ENCODE measurements around the gene UVRAG. TPM values are rescaled to one million over a fixed set of nuclear protein-coding genes. Genes with fewer than 3 reads are reported as not detected.
"Not testable (repeated sequence)": the region's sequence is repeated elsewhere in the genome, so short reads cannot be mapped to it uniquely, and the experiment has no call there.

Gene UVRAG
- total RNA-seq, 1 donor from 2014 or later = 24.7 TPM

GRCh38 chr11:75924966-75925784 is 110.2 kb downstream of the UVRAG start:
- no peak for DNase-seq

GRCh38 chr11:75925785-75926164 is 110.8 kb downstream of the UVRAG start:
- DNase-seq = no peak

GRCh38 chr11:75929706-75930105 is 114.7 kb downstream of the UVRAG start:
- DNase-seq = no peak

GRCh38 chr11:75930534-75930933 is 115.5 kb downstream of the UVRAG start:
- DNase-seq = peak; percentile 19

- DNase-seq = no peak
Measured at GRCh38 chr11:75931124-75931523, 116.1 kb downstream of the UVRAG start.

- DNase-seq = not testable (repeated sequence)
Measured at GRCh38 chr11:75933736-75934135, 118.7 kb downstream of the UVRAG start.

- no peak for DNase-seq
Measured at GRCh38 chr11:75934851-75935250, 119.8 kb downstream of the UVRAG start.

GRCh38 chr11:75938543-75938942 is 123.5 kb downstream of the UVRAG start:
- no peak for DNase-seq

- no peak for DNase-seq
Measured at GRCh38 chr11:75939516-75939915, 124.5 kb downstream of the UVRAG start.

GRCh38 chr11:75939992-75940391 is 125.0 kb downstream of the UVRAG start:
- DNase-seq = no peak

- DNase-seq = no peak
Measured at GRCh38 chr11:75940911-75941310, 125.9 kb downstream of the UVRAG start.

GRCh38 chr11:75944515-75944914 is 129.5 kb downstream of the UVRAG start:
- no peak for DNase-seq

- no peak for DNase-seq
Measured at GRCh38 chr11:75945446-75945845, 130.4 kb downstream of the UVRAG start.

GRCh38 chr11:75945947-75946346 is 130.9 kb downstream of the UVRAG start:
- no peak for DNase-seq

GRCh38 chr11:75946531-75947530 is 131.8 kb downstream of the UVRAG start:
- peak; percentile 58 for DNase-seq

- peak; percentile 89 for DNase-seq
Measured at GRCh38 chr11:75949023-75949672, 134.1 kb downstream of the UVRAG start.

GRCh38 chr11:75950141-75950540 is 135.1 kb downstream of the UVRAG start:
- no peak for DNase-seq

- DNase-seq = no peak
Measured at GRCh38 chr11:75954039-75954438, 139.0 kb downstream of the UVRAG start.

GRCh38 chr11:75955443-75955842 is 140.4 kb downstream of the UVRAG start:
- DNase-seq = no peak

- DNase-seq = no peak
Measured at GRCh38 chr11:75959540-75959939, 144.5 kb downstream of the UVRAG start.

- no peak for DNase-seq
Measured at GRCh38 chr11:75964071-75964470, 149.1 kb downstream of the UVRAG start.

- DNase-seq = no peak
Measured at GRCh38 chr11:75966537-75967287, 151.7 kb downstream of the UVRAG start.

Measured in tongue (tissue), 2 donors.